HEK293T (cell line): Measurements from ENCODE around the gene ZNF583.

Source experiments
- ARNT ChIP-seq: fragments of 450-650 bp; IDR thresholded peaks from 2 replicates; pipeline ENCODE4 v1.6.1; 2017; ENCODE audit warnings: mild to moderate bottlenecking
- FOXA1 ChIP-seq: fragments of 450-650 bp; IDR thresholded peaks from 2 replicates; pipeline ENCODE4 v1.6.1; 2016; ENCODE audit warnings: mild to moderate bottlenecking
- FOXK2 ChIP-seq: fragments of 450-650 bp; IDR thresholded peaks from 2 replicates; pipeline ENCODE4 v1.6.1; 2016; ENCODE audit warnings: mild to moderate bottlenecking
- FOXM1 ChIP-seq: fragments of 450-650 bp; IDR thresholded peaks from 2 replicates; pipeline ENCODE4 v1.6.1; 2017; ENCODE audit warnings: mild to moderate bottlenecking, borderline replicate concordance
- HDGF ChIP-seq: fragments of 450-650 bp; IDR thresholded peaks from 2 replicates; pipeline ENCODE4 v1.6.1; 2017; ENCODE audit warnings: antibody characterized with exemption, borderline replicate concordance
- SUZ12 ChIP-seq: fragments of 450-650 bp; IDR thresholded peaks from 2 replicates; pipeline ENCODE4 v1.6.1; 2016; ENCODE audit warnings: mild to moderate bottlenecking

DNA sequence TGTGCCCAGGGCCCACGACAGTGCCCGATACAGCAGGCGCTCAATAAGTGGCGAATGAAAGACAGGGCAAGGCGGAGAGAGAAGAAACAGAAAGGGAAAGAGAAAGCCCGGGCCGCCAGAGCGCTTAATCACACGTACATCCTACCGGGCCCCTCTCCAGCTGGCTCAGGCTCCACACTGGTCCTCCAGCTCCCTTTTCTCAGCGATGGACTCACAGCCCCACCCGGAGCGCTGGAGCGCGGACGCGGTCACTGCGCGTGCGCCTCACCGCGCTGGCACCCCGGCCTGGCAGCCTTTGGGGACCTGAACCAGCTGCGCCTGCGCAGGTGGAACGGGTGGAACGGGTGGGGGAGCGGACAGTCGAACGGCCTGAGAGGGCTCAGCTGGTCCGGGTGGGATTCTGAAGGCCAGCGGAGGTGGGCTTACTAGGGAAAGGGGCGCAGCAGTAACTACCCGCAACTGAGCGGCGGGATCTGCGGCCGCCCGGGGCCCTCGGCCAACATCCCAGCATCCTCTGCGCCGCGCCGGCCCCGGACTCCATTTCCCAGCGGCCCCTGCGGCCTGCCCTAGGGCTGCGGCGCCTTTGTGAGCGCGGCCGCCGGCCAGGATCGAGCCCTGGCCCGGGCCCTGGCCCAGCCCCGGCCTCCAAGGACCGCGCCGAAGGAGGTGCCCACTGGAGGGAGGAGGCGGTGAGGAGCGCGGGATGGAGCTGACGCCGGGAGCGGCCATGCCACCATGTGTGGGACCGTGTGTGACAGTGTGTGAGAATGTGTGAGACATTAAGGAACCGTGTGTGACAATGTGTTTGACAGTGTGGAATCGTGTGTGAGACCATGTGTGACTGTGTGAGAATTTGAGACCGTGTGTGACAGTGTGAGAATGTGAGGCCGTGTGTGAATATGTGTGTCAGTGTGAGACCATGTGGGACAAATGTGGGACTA, at the start of gene ZNF583:
- no peak for TF ChIP-seq HDGF
- TF ChIP-seq FOXA1, result no peak
- TF ChIP-seq SUZ12, result no peak
- TF ChIP-seq FOXM1, result no peak
- TF ChIP-seq FOXK2, result no peak
- TF ChIP-seq ARNT, result no peak
